Stimulated activated CD4-positive, alpha-beta T cell treated with anti-CD3 and anti-CD28 coated beads, Interleukin-15, amount 100 ng/mL, for 24 hours (primary cell): ENCODE results near the gene KRT81.

Experiments
- DNase-seq: peaks from one replicate; pipeline ENCODE4 v3.0.0-alpha.2; 2020

Gene KRT81

GRCh38 chr12:52291267-52291935 lies at the start of gene KRT81:
Gene KRT81, minus strand, starts transcription at chr12:52291534. Its CDS starts 69 bp downstream, at chr12:52291465.
- DNase-seq, result no peak

- DNase-seq, result no peak
Measured at GRCh38 chr12:52338241-52338960, 47.1 kb upstream of the KRT81 start.

- DNase-seq, result no peak
Measured at GRCh38 chr12:52337054-52337453, 45.7 kb upstream of the KRT81 start.

GRCh38 chr12:52336641-52337040 lies 45.3 kb upstream of the KRT81 start:
- DNase-seq, result no peak

GRCh38 chr12:52335598-52336262 lies 44.4 kb upstream of the KRT81 start:
- DNase-seq, result no peak

- DNase-seq, result no peak
Measured at GRCh38 chr12:52334185-52334584, 42.9 kb upstream of the KRT81 start.

GRCh38 chr12:52333321-52333720 lies 42.0 kb upstream of the KRT81 start:
- DNase-seq, result no peak

GRCh38 chr12:52332381-52332780 lies 41.0 kb upstream of the KRT81 start:
- no peak for DNase-seq

- DNase-seq, result no peak
Measured at GRCh38 chr12:52331833-52332232, 40.5 kb upstream of the KRT81 start.

- DNase-seq, result no peak
Measured at GRCh38 chr12:52331039-52331438, 39.7 kb upstream of the KRT81 start.

GRCh38 chr12:52327830-52328500 lies 36.6 kb upstream of the KRT81 start:
- DNase-seq, result no peak

GRCh38 chr12:52327052-52327829 lies 35.9 kb upstream of the KRT81 start:
- DNase-seq, result peak; percentile 85

- no peak for DNase-seq
Measured at GRCh38 chr12:52324153-52324444, 32.8 kb upstream of the KRT81 start.

GRCh38 chr12:52323416-52324152 lies 32.2 kb upstream of the KRT81 start:
- DNase-seq, result no peak

GRCh38 chr12:52323001-52323400 lies 31.7 kb upstream of the KRT81 start:
- no peak for DNase-seq

- no peak for DNase-seq
Measured at GRCh38 chr12:52322069-52322468, 30.7 kb upstream of the KRT81 start.

GRCh38 chr12:52321418-52321817 lies 30.1 kb upstream of the KRT81 start:
- DNase-seq, result no peak

- no peak for DNase-seq
Measured at GRCh38 chr12:52320784-52321400, 29.6 kb upstream of the KRT81 start, which contains the start of gene KRT83. Gene KRT83, minus strand, starts transcription at chr12:52321398. Its CDS starts 63 bp downstream, at chr12:52321335.

GRCh38 chr12:52319097-52319496 lies 27.8 kb upstream of the KRT81 start:
- no peak for DNase-seq

- no peak for DNase-seq
Measured at GRCh38 chr12:52318241-52318990, 27.1 kb upstream of the KRT81 start.
